RWPE1 (cell line): Measurements from ENCODE around the gene RHBDD1.

ENCODE experiments used
- CTCF ChIA-PET: fragments of 350-600 bp; sonication (Branson Sonifier 250); formaldehyde crosslinking; extraction: SDS; loops from one replicate; lab custom pipeline; 2021; lab: Yijun Ruan, JAX
- POLR2A ChIA-PET: fragments of 400-600 bp; formaldehyde crosslinking; extraction: SDS; loops from one replicate; lab custom pipeline; 2020; ENCODE audit warnings: antibody characterized with exemption; ENCODE audit not compliant: low non-redundant PET; lab: Yijun Ruan, JAX
- DNase-seq: peaks from one replicate; pipeline ENCODE4 v3.0.0; 2012; ENCODE audit warnings: low spot score
- H3K27ac ChIP-seq: fragments of 450-650 bp; 2 replicates; pipeline ENCODE4 v1.5.1; 2017
- TF ChIP-seq, protein P1 (sequence below): fragments of 450-650 bp; conservative IDR thresholded peaks from 2 replicates; pipeline ENCODE4 v1.5.1; 2017; ENCODE audit warnings: low read depth, mild to moderate bottlenecking

RHBDD1 gene

DNA sequence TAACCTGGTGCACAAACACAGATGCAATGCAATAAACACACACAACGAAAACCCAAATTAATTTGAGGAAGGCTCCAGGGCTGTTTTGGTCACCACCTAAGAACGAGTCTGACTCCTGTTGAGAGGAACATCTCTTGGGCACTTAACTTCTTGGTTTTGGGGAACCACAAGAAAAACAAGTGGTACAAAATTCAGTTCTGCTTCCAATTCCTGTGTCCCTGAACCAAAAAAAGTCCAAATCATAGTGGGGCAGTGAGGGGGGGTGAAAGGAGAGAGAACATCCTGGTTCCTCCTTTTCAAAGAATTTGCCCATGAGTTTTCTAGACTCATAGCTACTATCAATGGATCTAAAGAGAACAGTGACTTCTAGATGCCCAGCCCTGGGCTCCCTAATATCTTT is 184.6 kb downstream of the RHBDD1 start:
- H3K27ac ChIP-seq = no peak overlapping the region
- ChIA-PET POLR2A (no interaction called here), CTCF (no interaction called here)
- TF ChIP-seq, protein P1, sequence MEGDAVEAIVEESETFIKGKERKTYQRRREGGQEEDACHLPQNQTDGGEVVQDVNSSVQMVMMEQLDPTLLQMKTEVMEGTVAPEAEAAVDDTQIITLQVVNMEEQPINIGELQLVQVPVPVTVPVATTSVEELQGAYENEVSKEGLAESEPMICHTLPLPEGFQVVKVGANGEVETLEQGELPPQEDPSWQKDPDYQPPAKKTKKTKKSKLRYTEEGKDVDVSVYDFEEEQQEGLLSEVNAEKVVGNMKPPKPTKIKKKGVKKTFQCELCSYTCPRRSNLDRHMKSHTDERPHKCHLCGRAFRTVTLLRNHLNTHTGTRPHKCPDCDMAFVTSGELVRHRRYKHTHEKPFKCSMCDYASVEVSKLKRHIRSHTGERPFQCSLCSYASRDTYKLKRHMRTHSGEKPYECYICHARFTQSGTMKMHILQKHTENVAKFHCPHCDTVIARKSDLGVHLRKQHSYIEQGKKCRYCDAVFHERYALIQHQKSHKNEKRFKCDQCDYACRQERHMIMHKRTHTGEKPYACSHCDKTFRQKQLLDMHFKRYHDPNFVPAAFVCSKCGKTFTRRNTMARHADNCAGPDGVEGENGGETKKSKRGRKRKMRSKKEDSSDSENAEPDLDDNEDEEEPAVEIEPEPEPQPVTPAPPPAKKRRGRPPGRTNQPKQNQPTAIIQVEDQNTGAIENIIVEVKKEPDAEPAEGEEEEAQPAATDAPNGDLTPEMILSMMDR = no peak
- no peak for DNase-seq

DNA sequence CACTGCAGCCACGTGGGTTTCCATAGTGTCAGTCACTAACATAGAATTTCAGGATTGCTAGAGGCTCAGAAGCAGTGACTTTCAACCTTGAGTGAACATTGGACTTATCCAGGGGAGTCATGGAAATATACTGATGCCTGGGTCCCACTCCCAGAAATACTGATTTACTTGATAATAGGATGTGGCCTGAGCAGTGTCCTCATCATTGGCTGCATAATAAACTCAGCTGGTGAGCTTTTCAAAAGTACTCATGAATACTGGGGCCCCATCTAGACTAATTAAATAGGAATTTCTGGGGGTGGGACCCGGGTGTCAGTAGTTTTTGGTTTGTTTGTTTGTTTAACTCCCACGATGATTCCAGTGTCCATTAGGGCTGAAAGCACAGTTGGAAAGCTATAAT is 186.8 kb downstream of the RHBDD1 start:
- no peak overlapping the region for H3K27ac ChIP-seq
- no peak for DNase-seq
- ChIA-PET POLR2A (no interaction called here), CTCF (no interaction called here)
- TF ChIP-seq, protein P1 = no peak

DNA sequence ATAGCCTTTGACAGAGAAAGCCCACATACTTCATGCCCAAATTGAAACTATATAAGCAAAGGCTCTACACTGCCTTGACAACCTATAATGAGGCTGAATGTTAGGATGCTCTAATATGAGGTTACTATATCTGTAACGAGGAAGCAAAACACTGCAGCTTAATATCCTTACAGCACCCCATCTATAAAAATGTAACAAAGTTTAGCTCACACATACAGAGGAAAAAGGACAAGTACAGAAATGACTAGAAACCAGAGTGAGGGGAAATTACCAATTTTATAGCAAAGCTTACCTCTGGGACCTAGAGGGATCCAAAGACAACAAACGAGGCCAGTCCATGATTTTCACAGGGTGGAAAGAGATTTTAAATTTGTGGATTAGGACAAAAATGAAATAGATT is 189.7 kb downstream of the RHBDD1 start:
- H3K27ac ChIP-seq = no peak overlapping the region
- CTCF ChIA-PET = no interaction called here
- TF ChIP-seq, protein P1 = no peak
- no peak for DNase-seq
- POLR2A ChIA-PET = no interaction called here

DNA sequence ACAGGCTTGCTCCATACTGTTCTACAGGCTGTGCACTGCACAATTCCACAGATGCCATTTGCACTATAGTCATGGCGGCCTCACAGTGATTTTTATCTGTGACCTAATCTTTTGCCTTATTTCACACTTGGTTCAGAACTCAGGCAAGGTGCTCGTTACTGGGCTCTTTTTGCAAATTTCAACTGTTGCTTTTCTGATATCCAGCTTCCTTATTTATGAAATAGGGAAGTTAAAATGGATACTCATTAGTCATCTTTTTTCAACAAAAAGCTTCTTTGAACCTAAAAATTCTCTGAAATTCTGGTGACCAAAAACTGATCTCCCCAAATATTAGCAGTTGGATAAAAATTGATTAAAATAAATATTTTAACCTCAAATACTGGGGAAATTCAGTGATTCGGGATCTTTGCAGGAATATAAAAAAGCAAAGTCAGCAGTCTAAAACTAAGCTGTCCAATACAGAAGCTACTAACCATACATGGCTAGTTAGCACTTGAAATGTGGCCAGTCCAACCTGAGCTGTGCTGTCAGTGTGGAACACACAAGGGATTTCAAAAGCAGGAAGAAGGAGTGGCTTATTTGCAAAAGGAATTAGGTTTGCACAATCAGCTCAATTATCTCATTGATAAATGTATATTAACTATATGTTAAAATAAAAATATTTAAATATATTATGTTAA is 193.7 kb downstream of the RHBDD1 start:
- POLR2A ChIA-PET = interaction anchor here (0.6 kb wide), 1 partner anchor 604 kb away, joined by 4 read pairs; no protein-coding TSS in a partner anchor
- TF ChIP-seq, protein P1 = no peak
- CTCF ChIA-PET = interaction anchor here (0.6 to 0.7 kb wide), 2 partner anchors 86 to 406 kb away, joined by 3 to 5 read pairs; no protein-coding TSS in a partner anchor
- no peak overlapping the region for H3K27ac ChIP-seq
- DNase-seq = no peak

DNA sequence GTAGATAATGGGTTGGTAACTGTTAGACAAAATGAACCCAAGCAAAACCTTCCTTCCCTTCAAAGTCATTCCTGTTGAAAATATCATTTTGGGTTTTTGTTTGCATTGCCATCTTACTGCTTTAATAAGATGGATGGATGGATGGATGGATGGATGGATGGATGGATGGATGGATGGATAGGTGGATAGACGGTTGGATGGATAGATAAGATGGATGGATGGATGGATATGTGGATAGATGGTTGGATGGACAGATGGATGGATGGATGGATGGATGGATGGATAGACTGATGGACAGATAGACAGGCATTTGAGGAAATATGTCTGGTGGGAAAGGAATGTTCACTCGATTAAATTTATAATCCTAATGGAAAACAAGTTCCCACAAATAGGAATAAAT is 194.9 kb downstream of the RHBDD1 start:
- no peak for DNase-seq
- H3K27ac ChIP-seq = no peak overlapping the region
- TF ChIP-seq, protein P1 = no peak
- POLR2A ChIA-PET = no interaction called here
- CTCF ChIA-PET = interaction anchor here (0.6 kb wide), 1 partner anchor 132 kb away, joined by 3 read pairs; no protein-coding TSS in a partner anchor

- CTCF ChIA-PET = interaction anchor here (0.6 kb wide), 1 partner anchor 132 kb away, joined by 3 read pairs; no protein-coding TSS in a partner anchor
- no peak for DNase-seq
- H3K27ac ChIP-seq = no peak overlapping the region
- TF ChIP-seq, protein P1 = no peak
- POLR2A ChIA-PET = no interaction called here
These were observed 195.5 kb downstream of the RHBDD1 start for GRCh38 chr2:227031379-227031778.
